HepG2 (cell line): ENCODE measurements around the gene USP32. TPM values are rescaled to one million over a fixed set of nuclear protein-coding genes. Genes with fewer than 3 reads are reported as not detected.

Source experiments
- ARID2 ChIP-seq: sonication (generic); formaldehyde crosslinking; IDR thresholded peaks from 2 replicates; pipeline ENCODE4 v1.8.1; 2022; ENCODE audit warnings: mild to moderate bottlenecking, missing genetic modification reagents, borderline replicate concordance
- ATAD3A ChIP-seq: sonication (generic); formaldehyde crosslinking; IDR thresholded peaks from 2 replicates; pipeline ENCODE4 v1.4.0; 2020; ENCODE audit warnings: missing genetic modification reagents
- ATF4 ChIP-seq, 2 experiments: fragments of 450-650 bp in 1 of 2; sonication (generic) in 1 of 2; formaldehyde crosslinking; IDR thresholded peaks; 2 replicates each; pipeline versions ENCODE4 v1.5.0 to v1.8.0; 2020 to 2022; ENCODE audit warnings: mild to moderate bottlenecking in 1 of 2, missing genetic modification reagents in 1 of 2
- ATF7-NPFF ChIP-seq: sonication (generic); formaldehyde crosslinking; IDR thresholded peaks from 2 replicates; pipeline ENCODE4 v1.8.1; 2023; ENCODE audit warnings: mild to moderate bottlenecking, low read depth, missing genetic modification reagents, moderate library complexity
- GABPB1 ChIP-seq: IDR thresholded peaks from 2 replicates; pipeline ENCODE4 v1.6.1; 2016; ENCODE audit warnings: mild to moderate bottlenecking, missing genetic modification reagents, moderate library complexity, missing compliant biosample characterization
- HNRNPK ChIP-seq: fragments of 200-400 bp; formaldehyde crosslinking; IDR thresholded peaks from 2 replicates; pipeline ENCODE4 v1.6.1; 2018; ENCODE audit warnings: low read length, low read depth, moderate library complexity, mild to moderate bottlenecking; ENCODE audit not compliant: poor library complexity, severe bottlenecking
- KDM5A ChIP-seq: fragments of 200-600 bp; sonication (generic); IDR thresholded peaks from 2 replicates; pipeline ENCODE4 v1.7.0; 2018; ENCODE audit warnings: antibody characterized with exemption, mild to moderate bottlenecking, low read length, borderline replicate concordance
- MTA1 ChIP-seq: sonication (generic); formaldehyde crosslinking; IDR thresholded peaks from 2 replicates; pipeline ENCODE4 v1.4.0; 2020; ENCODE audit warnings: missing genetic modification reagents, mild to moderate bottlenecking, borderline replicate concordance
- NFKBIZ ChIP-seq: IDR thresholded peaks from 2 replicates; pipeline ENCODE4 v1.6.1; 2018; ENCODE audit warnings: missing genetic modification reagents, missing compliant biosample characterization
- NRL ChIP-seq: sonication (generic); formaldehyde crosslinking; IDR thresholded peaks from 2 replicates; pipeline ENCODE4 v1.5.0; 2020; ENCODE audit warnings: missing genetic modification reagents, mild to moderate bottlenecking, moderate library complexity, borderline replicate concordance
- POGZ ChIP-seq: sonication (generic); formaldehyde crosslinking; IDR thresholded peaks from 2 replicates; pipeline ENCODE4 v1.4.0; 2020; ENCODE audit warnings: mild to moderate bottlenecking, missing genetic modification reagents
- SALL1 ChIP-seq: sonication (generic); formaldehyde crosslinking; IDR thresholded peaks from 2 replicates; pipeline ENCODE4 v1.8.0; 2022; ENCODE audit warnings: mild to moderate bottlenecking, missing genetic modification reagents
- SATB2 ChIP-seq: sonication (generic); formaldehyde crosslinking; IDR thresholded peaks from 2 replicates; pipeline ENCODE4 v1.5.0; 2020; ENCODE audit warnings: missing genetic modification reagents
- SOX13 ChIP-seq, 3 experiments: fragments of 450-650 bp in 1 of 3; sonication (generic) in 1 of 3; formaldehyde crosslinking in 1 of 3; IDR thresholded peaks in 2 of 3; conservative IDR thresholded peaks in 1 of 3; 2 replicates each; pipeline versions ENCODE4 v1.5.0 to v1.6.1; 2016 to 2020; ENCODE audit warnings: antibody characterized with exemption in 1 of 3, mild to moderate bottlenecking in 1 of 3, missing compliant biosample characterization in 1 of 3, missing genetic modification reagents in 1 of 3, moderate library complexity in 1 of 3
- STAG1 ChIP-seq: sonication (generic); formaldehyde crosslinking; IDR thresholded peaks from 2 replicates; pipeline ENCODE4 v1.4.0; 2020; ENCODE audit warnings: missing genetic modification reagents
- TBX2 ChIP-seq: sonication (generic); formaldehyde crosslinking; IDR thresholded peaks from 2 replicates; pipeline ENCODE4 v1.5.0; 2020; ENCODE audit warnings: missing genetic modification reagents, mild to moderate bottlenecking, borderline replicate concordance
- ZFY ChIP-seq: sonication (generic); formaldehyde crosslinking; IDR thresholded peaks from 2 replicates; pipeline ENCODE4 v1.4.0; 2020; ENCODE audit warnings: missing genetic modification reagents
- ZNF333 ChIP-seq: sonication (generic); formaldehyde crosslinking; IDR thresholded peaks from 2 replicates; pipeline ENCODE4 v1.4.0; 2020; ENCODE audit warnings: mild to moderate bottlenecking, missing genetic modification reagents, borderline replicate concordance
- ZNF501 ChIP-seq: sonication (generic); formaldehyde crosslinking; IDR thresholded peaks from 2 replicates; pipeline ENCODE4 v1.5.1; 2020; ENCODE audit warnings: mild to moderate bottlenecking, moderate library complexity, missing genetic modification reagents
- ZNF543 ChIP-seq: sonication (generic); formaldehyde crosslinking; IDR thresholded peaks from 2 replicates; pipeline ENCODE4 v1.4.0; 2020; ENCODE audit warnings: mild to moderate bottlenecking, missing genetic modification reagents
- ZNF776 ChIP-seq: sonication (generic); formaldehyde crosslinking; IDR thresholded peaks from 2 replicates; pipeline ENCODE4 v1.4.0; 2020; ENCODE audit warnings: mild to moderate bottlenecking, missing genetic modification reagents
- ZNF816 ChIP-seq: sonication (generic); formaldehyde crosslinking; IDR thresholded peaks from 2 replicates; pipeline ENCODE4 v1.8.0; 2022; ENCODE audit warnings: missing genetic modification reagents, mild to moderate bottlenecking, borderline replicate concordance
- polyA plus RNA-seq, 8 experiments: library from polyadenylated mRNA; depleted of rRNA in 3 of 8; stranded (reverse) in 7 of 8; unstranded in 1 of 8; fragments of >200 nt; fragmentation: Illumina TruSeq in 4 of 8; extraction: Trizol in 4 of 8; gene quantifications; 2 replicates each; pipeline versions ENCODE4 v1.2.1 to v1.2.3, GENCODE V29; 2011 to 2016; ENCODE audit warnings: low read depth in 4 of 8, missing spikeins in 1 of 8, mixed read lengths in 1 of 8; ENCODE audit not compliant: insufficient read depth in 1 of 8
- total RNA-seq, 5 experiments: library from RNA; depleted of rRNA; stranded (reverse); fragments of >200 nt; fragmentation: Illumina TruSeq; extraction: Trizol; gene quantifications; 2 replicates each; pipeline ENCODE4 v1.2.3, GENCODE V29; 2016; ENCODE audit warnings: low read depth in 1 of 5
- TF ChIP-seq, protein P1 (sequence below): sonication (generic); formaldehyde crosslinking; IDR thresholded peaks from 2 replicates; pipeline ENCODE4 v1.8.0; 2022; ENCODE audit warnings: mild to moderate bottlenecking, missing genetic modification reagents, borderline replicate concordance
- TF ChIP-seq, protein P2 (sequence below): IDR thresholded peaks from 2 replicates; pipeline ENCODE4 v1.6.1; 2016; ENCODE audit warnings: control low read depth

The USP32 gene
- total and polyA plus RNA-seq, 2 of the 13 experiments (the other 11 are each of a cell fraction or from before 2014, with no cell fraction given), result 24.9 to 39.9 TPM

DNA sequence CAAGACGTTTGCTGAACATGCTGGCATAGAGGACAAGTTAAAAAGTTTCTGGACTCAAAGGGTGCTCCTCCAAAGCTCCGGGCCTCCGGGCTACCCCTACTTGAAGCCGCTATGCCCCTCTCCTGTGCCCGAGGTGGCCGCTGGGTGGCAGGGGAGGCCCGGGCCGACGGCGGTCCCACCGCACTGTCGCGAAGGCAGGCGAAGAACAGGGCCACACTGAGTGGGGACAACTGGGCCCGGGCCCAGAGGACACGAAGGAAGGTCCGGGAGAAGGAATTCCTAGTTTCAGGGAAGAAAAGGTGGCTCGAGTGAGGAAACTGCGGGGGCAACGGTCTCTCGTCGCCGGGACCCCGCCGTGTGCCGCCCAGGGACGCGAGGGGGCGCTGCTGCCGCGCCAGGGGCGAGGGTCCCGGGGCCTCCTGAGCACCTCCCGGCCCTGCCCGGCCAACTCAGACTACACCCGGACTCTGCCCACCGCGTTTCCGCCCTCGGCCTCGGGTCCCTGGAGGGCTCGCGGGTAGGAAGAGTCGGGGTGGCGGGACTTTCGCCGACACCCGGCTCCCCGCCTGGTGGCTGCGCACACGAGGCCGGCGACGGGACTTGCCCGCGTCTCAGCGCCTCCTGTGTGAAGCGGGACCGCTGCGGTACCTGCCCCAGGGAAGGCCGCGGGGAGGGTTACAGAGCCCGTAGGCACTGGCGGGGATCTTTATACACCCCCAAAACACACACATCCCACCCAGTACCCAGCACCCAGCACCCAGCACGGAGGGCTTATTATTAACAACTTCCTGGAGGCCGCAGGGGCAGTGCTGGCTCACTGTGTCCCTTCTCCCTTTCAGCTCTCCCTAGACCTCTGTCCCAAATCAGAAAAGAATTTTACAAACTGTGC is 29.6 kb upstream of the USP32 start (continued):
- TF ChIP-seq STAG1, result peak; percentile 86
- peak; percentile 47; the same call in 1 of the 2 replicates for TF ChIP-seq GABPB1
- peak; percentile 25; the same call in 1 of the 2 replicates for TF ChIP-seq KDM5A
- 0 out of 2 replicates have a peak, but pooled peaks have one; percentile 43 for TF ChIP-seq ZNF816 (CRISPR knock-in tag)
- TF ChIP-seq SOX13 (IDR thresholded peaks at IDR 0.05), result no peak
- no peak for TF ChIP-seq SOX13 (CRISPR knock-in tag; conservative IDR thresholded peaks at IDR 0.05 in 1 of 2, IDR thresholded peaks at IDR 0.05 in 1 of 2)
- TF ChIP-seq HNRNPK, result peak; percentile 36
- TF ChIP-seq, protein P1, sequence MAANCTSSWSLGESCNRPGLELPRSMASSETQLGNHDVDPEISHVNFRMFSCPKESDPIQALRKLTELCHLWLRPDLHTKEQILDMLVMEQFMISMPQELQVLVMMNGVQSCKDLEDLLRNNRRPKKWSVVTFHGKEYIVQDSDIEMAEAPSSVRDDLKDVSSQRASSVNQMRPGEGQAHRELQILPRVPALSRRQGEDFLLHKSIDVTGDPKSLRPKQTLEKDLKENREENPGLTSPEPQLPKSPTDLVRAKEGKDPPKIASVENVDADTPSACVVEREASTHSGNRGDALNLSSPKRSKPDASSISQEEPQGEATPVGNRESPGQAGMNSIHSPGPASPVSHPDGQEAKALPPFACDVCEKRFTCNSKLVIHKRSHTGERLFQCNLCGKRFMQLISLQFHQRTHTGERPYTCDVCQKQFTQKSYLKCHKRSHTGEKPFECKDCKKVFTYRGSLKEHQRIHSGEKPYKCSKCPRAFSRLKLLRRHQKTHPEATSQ (CRISPR knock-in tag), result peak; percentile 72; the same call in 1 of the 2 replicates
- TF ChIP-seq ZNF501 (CRISPR knock-in tag), result peak; percentile 15; the same call in 1 of the 2 replicates
- TF ChIP-seq SATB2, result no peak
- TF ChIP-seq ATAD3A, result no peak
- TF ChIP-seq NRL (CRISPR knock-in tag), result 0 out of 2 replicates have a peak, but pooled peaks have one; percentile 58
- peak; percentile 28; the same call in 1 of the 2 replicates for TF ChIP-seq ARID2 (CRISPR knock-in tag)
- TF ChIP-seq ZNF333, result peak; percentile 85; the same call in 1 of the 2 replicates
- TF ChIP-seq ZNF776 (CRISPR knock-in tag), result no peak; the same call in 1 of the 2 replicates
- peak; percentile 70 for TF ChIP-seq ZNF543
- TF ChIP-seq ZFY (CRISPR knock-in tag), result peak; percentile 68
- peak; percentile 80 for TF ChIP-seq MTA1 (CRISPR knock-in tag)
- TF ChIP-seq, protein P2, sequence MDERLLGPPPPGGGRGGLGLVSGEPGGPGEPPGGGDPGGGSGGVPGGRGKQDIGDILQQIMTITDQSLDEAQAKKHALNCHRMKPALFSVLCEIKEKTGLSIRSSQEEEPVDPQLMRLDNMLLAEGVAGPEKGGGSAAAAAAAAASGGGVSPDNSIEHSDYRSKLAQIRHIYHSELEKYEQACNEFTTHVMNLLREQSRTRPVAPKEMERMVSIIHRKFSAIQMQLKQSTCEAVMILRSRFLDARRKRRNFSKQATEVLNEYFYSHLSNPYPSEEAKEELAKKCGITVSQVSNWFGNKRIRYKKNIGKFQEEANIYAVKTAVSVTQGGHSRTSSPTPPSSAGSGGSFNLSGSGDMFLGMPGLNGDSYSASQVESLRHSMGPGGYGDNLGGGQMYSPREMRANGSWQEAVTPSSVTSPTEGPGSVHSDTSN (CRISPR knock-in tag), result no peak
- TF ChIP-seq ATF7-NPFF (CRISPR knock-in tag), result peak; percentile 44; the same call in 1 of the 2 replicates
- TF ChIP-seq NFKBIZ (CRISPR knock-in tag), result no peak
- peak; percentile 65 for TF ChIP-seq POGZ (CRISPR knock-in tag)
- TF ChIP-seq SALL1 (CRISPR knock-in tag), result peak; percentile 59; the same call in 1 of the 2 replicates
- no peak for TF ChIP-seq ATF4 (CRISPR knock-in tag; IDR thresholded peaks at IDR 0.05)
- TF ChIP-seq TBX2 (CRISPR knock-in tag), result peak; percentile 60; the same call in 1 of the 2 replicates
